Measurements from ENCODE around the gene PTPN3.

DNA sequence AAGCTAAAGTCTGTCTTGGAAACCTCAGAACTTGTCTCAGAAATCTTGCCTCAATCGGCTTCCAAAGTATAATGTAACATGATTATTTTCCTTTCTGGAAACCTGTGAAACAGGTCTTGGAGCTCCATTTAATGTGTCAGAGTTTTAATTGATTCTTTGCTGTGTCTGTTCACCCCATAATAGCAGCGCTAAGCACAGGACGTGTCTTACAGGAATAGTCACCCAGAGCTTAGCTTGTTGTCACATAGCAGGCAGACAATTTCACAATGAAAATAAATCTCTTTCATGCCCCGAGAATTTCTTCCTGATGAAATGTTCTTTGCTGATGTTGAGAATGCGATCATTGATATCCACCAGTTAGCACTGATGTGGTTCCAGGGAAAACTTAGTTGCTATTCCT lies 40.2 kb upstream of the PTPN3 start:
- TF ChIP-seq EZH2 (IDR thresholded peaks at IDR 0.05) (no peak), EZH2phosphoT487 (IDR thresholded peaks at IDR 0.05) (no peak)
- TF ChIP-seq, protein P1, sequence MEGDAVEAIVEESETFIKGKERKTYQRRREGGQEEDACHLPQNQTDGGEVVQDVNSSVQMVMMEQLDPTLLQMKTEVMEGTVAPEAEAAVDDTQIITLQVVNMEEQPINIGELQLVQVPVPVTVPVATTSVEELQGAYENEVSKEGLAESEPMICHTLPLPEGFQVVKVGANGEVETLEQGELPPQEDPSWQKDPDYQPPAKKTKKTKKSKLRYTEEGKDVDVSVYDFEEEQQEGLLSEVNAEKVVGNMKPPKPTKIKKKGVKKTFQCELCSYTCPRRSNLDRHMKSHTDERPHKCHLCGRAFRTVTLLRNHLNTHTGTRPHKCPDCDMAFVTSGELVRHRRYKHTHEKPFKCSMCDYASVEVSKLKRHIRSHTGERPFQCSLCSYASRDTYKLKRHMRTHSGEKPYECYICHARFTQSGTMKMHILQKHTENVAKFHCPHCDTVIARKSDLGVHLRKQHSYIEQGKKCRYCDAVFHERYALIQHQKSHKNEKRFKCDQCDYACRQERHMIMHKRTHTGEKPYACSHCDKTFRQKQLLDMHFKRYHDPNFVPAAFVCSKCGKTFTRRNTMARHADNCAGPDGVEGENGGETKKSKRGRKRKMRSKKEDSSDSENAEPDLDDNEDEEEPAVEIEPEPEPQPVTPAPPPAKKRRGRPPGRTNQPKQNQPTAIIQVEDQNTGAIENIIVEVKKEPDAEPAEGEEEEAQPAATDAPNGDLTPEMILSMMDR (IDR thresholded peaks at IDR 0.05): no peak
